G401.6 (cell line): ENCODE results near the gene MAP2K4.

Source experiments
- FAIRE-seq: peaks from 2 replicates; lab custom pipeline; 2012; peaks lifted over from hg19 to GRCh38; lab: Jason Lieb, UNC

Gene MAP2K4

DNA sequence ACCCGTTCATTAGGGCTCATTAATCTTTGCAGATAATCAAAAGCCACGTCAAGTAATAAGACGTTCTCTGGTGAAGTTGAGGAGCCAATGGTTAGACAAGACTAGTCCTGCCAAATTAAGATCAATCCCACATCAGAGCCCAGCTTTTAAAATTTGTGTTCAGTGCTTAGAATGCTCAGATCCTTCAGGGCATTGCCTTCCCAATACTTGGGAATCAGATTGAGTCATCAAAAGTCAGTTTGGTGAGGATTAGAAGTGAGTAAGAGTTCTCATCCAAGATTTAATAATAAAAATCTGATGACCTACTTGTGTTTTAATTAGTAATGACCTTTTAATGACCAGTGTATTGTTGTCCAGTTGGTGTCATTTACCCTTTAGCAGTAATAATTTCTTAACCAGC lies 19.8 kb downstream of the MAP2K4 start:
- no peak for FAIRE-seq

DNA sequence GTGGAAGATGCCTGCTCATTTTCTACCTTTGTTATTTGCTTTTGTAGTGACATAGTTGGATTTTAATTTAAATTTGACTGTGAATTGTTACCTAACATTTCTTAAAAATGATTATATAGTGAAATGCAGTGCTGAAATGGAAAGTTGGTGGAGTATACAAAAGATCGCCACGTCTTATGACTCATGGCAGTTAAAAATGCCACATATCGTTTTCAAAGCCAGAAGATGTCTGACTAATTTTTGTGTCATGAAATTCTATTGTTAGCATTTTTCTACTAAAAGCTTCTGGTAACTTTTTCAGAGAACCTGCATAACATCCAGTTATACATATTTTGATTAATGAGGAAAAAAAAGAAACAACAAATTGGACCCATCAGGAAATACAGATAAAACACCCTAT lies 20.6 kb downstream of the MAP2K4 start:
- no peak for FAIRE-seq

DNA sequence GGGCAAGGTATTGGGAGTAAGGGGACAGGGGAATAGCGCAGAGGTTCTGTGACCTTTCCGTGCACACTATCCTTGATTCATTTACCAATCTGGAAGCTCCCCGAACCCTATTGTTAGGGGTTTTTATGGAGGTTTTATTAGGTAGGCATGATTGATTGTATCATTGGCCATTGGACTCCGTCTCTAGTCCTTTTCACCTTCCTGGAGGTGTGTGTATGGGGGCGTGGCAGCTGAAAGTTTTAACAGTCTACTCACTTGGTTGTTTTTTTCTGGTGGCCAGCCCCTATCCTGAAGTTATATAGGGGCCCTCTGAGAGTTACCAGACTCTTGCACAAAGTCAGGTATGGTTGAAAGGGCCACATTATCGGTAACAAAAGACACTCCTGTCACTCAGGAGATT lies 23.0 kb downstream of the MAP2K4 start:
- FAIRE-seq = no peak

DNA sequence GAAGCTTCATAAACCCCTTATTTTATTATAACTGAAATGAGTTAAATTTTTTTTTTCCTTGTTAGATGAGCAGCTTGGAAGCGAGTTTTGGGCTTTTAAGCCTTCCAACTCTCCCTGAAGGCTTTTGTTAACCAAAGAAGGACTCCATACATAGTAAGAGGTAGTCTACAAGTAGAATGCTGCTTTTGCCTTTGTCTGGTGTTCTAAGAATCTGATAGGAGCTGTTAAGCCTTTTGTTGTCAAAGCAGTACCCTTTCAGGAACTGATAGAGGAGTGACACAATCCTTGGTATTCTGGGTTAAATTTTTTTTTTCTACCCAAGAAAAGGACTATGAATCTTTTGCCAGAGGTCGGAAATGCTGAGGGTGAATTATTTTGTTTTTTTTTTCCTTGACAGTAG lies 26.1 kb downstream of the MAP2K4 start:
- FAIRE-seq = no peak

DNA sequence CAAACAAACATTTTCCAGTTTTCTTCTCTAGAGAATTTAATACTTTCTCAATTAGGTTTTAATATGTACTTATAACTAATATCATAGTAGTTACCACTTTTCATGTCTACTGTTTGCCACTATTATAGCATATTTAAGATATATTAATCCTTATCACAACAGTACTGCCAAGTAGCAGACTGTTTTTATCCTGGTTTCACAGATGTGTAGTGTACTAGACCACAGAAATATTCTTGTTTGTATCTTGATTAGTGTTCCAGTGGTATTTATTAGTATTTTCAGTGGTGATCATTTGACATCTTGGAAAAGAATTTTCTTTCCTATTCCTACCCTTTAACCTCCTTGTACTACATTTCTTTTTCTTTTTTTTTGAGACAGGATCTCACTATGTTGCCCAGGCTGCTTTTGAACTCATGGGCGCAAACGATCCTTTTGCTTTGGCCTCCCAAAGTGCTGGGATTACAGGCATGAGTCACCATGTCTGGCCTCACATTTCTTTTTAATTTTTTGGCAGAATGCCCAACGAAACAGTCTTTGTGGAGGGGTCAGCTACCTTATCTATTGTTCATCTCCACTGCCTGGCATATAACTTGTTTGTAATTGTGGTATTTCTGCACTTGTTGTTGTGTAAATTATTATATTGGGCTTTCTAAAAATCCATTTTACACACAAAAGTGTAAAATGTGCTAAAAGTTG lies 27.2 kb downstream of the MAP2K4 start:
- FAIRE-seq = no peak

DNA sequence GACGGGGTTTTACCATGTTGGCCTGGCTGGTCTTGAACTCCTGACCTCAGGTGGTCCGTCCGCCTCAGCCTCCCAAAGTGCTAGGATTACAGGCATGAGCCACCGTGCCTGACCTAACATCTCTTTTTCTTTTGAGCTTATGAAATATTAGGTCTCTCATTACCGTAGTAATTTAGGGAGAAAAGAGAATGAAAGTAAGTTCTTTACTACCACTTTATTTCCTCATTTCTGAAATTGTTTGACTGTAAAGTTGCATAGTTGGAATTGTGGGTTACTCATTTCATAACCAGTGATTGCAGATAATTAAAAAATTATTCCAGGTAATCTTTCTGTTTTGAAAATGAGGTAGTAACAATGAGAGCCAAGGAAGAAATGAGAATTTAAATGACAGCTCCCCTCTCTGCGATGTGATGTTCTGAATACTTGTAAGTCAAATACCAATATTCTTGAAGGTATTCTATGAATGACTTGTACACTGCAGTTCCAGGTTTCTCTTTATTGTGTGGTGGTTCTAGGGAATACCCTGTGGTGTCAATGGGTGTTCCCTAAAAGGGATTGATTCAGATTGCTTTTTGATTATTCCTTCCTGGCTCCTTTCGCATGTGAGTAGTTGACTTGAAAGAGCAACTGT lies 28.3 kb downstream of the MAP2K4 start:
- FAIRE-seq = no peak

DNA sequence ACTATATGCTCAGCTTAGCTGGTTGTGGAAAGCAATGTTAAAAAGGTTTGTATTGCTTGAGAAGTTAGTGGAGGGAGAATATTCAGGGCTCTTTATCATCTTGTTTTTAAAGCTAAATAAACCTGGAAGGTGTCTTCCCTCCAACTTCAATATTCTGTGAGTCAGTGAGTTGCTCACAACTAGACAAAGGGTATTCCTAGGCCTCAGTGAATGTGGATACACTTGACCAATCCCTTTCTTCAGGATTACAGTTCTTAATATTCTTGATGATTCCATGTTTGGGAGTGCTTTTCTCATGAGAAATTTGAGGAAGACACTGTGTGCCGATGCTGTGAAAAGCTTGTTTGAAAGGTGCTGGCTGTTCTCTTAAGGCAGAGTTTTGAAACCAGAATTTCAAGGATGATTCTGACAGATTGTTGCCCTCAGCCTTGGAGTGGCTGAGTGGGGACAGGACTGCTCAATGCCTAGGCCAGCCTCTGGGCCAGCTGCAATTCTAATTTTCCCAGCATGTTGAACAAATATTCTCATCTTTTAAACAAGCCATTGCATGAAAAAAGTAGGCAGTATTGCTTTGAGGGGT lies 30.1 kb downstream of the MAP2K4 start:
- no peak for FAIRE-seq

DNA sequence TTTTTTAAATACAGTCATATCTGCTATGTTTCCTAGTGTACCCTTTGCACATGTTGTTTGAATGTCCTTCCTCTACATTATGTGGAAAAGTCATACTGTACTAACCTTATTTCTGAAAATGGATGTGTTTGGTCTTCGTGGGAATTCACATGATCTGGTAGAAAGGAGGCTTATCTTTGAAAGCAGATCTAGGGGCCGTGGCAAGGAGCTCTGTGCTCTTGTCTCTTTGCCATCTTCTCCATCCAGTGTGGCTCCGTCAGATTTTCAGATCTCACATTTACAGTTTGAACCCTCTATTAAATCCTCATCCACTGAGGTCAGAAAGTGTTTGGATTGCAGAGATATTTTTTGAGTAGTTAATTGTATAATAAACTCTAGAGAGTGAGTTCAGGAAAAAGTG lies 32.9 kb downstream of the MAP2K4 start:
- no peak for FAIRE-seq

DNA sequence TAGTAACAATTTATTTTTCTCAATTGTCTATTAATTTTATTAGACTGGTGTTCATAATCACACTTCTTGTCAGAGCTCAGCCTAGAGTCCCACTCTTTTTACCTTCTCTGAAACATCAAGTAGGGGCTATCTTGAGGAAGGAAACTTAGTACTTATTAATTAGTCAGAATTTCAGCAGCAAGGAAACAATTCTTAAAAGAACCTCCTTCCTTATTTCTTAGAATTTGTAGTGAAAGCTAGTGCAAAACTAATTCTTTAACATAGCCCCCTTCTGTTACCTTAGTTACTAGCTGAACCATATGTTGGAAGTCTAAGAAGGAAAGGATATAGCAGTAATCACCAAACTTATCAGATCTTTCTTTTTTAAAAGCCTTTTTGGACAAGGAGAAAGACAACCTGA lies 35.2 kb downstream of the MAP2K4 start:
- no peak for FAIRE-seq

DNA sequence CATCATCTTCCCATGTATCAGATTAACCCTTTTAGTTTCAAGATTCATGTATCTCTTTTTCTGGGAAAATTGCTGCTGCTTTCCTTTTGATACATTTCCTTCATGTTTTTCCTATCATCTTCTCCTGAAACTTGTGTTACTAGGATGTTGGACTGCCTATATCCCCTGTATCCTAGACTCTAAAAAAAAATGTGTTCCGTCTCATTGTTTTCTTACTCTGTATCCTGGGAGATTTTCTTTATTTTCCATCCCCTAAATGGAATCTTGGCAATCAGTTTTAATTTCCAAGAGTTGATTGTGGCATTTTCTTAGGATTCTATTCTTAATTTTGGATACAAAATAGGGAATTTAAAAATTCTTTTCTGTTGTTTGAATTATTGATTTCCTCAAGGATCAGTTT lies 36.8 kb downstream of the MAP2K4 start:
- no peak for FAIRE-seq

DNA sequence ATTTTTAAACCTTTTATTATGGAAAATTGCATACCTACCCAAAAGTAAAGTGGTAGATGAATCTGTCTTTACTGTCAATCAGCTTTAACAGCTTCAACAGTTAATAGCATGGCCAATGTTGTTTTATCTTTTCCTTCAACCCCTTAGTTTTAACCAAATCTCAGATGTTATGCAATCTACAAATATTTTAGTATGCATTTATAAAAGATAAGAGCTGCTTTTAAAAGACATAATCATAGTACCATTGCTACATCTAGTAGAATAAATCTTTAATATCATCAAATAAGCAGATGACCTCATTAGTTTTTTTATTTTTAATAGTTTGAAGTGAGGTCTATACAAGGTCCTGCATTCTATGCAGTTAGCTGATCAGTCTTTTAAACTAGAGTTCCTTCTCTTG lies 37.9 kb downstream of the MAP2K4 start:
- no peak for FAIRE-seq

DNA sequence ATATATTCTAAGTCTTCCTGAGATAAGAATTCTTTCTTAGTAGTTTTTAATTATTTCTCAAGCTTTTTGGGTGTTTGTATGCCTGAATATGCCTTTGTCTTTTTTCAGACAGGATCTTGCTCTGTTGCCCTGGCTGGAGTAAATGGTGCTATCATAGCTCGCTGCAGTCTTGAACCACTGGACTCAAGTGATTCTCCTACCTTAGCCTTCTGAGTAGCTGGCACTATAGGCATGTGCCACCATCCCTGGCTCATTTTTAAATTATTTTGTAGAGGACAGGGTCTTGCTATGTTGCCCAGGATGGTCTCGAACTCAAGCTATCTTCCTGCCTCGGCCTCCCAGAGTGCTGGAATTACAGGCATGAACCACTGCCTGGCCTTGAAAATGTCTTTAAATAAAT lies 41.6 kb downstream of the MAP2K4 start:
- FAIRE-seq = no peak

DNA sequence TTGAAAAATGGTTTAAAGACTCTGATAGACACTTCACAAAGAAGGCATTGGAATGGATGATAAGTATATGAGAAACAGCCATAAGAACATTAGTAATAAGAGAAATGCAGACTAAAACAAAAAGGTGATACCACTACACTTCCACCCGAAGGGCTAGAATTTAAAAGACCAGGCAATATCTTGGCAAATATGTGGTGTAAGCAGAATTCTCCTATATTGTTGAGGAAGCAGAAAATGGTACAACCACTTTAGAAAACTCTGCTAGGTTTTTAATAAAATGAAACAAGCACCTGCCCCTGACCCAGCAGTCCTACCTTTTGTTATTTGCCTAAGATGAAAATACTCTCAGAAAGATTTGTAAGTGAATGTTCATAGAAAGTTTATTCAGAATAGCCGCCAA lies 43.7 kb downstream of the MAP2K4 start:
- FAIRE-seq = no peak

DNA sequence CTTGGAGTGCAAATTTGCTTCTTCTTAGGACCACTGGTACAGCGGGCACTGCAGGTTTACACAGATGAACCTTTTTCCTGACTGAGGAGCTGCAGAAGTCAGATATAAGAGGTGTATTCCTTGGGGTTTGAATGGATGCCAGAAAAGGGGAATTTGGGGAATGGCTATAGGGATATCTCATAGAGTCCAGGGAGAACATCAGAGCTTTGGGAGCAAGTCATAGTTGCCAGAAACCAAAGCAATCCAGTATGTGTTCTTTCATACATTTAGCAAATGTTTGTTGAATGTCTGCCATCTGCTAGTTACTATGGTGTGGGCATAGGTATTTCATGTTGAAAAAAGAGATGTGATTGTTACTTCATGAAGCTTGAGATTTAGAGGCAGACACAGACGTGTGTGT lies 46.8 kb downstream of the MAP2K4 start:
- no peak for FAIRE-seq

DNA sequence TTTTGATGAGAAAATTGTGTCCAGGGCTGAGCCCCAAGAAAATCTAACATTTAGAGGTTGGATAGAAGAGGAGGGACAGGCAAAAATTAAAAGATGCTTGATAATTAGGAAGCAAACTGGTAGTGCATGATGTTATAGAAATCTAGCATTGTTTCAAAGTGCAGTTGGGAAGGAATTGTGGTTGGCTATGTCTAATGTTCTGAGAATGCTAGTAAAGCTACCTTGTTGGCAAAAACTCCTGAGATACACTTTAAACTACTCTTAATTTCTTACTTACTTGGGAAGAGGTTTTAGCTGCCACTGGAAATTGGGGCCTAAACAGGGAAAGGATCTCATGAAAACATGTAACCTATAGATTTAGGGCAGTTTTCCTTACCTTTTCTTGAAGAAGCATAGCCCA lies 48.3 kb downstream of the MAP2K4 start:
- FAIRE-seq = no peak

DNA sequence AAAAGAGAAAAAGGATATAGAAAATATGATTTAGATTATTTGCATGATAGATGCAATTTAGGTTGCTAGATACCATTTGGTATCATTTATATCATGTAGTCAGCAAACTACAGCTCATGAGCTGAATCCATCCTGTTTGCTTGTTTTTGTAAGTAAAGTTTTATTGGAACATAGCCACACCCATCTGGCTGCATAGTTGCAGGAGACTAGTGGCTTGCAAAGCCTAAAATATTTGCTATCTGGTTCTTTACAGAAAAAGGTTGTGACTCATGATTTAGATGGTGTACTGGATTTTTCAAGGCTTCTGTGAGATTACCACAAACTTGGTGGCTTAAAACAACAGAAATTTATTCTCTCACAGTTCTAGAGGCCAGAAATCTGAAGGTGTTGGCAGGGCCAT lies 49.9 kb downstream of the MAP2K4 start:
- FAIRE-seq = no peak

DNA sequence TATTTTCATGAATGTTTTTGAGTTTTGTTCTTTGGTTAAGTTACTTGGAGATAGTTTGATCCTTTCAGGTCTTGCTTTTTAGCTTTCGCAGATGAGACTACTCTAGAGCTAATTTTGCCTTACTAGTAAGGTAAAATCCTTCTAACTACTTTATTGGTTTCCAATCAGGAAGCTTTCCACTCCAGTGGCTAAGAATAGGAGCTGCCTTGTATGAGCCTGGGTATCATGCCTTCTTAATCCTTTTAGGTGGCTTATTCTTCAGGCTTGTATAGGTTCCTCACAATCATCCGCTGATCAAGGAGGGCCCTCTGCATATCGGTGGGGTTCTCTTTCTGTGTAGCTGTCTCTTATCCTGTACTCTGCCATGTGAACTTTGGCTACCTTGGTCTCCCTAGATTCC lies 53.7 kb downstream of the MAP2K4 start:
- no peak for FAIRE-seq

DNA sequence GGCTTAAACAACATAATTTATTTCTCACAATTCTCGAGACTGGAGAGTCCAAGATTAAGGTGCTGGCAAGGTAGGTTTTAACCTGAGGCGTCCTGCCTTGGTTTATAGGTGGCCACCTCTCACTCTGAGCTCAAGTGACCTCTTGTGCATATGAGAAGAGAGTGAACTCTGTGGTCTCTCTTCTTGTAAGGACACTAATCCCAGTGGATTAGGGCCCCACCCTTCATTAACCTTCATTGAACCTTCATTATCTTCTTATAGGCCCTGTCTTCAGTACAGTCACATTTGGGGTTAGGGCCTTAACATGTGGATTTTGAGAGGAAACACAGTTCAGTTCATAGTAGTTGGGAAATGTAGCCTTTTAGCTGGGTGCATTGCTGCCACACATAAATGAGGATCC lies 57.1 kb downstream of the MAP2K4 start:
- FAIRE-seq = no peak

DNA sequence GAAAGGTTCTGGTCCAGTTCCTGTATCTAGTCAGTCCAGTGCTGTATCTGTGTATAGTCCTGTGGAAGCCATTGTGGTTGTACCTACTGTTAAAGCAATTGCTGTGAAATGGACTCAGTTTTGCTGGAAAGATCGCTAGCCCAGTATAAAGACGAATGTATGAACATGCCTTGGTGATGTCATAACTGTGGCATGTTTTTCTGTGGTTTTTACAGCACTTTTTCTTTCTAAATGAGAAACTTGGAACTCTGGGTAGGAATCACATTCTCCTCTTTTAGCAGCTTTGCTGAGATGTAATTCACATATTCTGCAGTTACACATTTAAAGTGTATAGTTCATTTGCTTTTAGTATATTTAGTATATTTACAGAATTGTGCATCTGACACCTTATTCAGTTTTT lies 58.1 kb downstream of the MAP2K4 start:
- no peak for FAIRE-seq

DNA sequence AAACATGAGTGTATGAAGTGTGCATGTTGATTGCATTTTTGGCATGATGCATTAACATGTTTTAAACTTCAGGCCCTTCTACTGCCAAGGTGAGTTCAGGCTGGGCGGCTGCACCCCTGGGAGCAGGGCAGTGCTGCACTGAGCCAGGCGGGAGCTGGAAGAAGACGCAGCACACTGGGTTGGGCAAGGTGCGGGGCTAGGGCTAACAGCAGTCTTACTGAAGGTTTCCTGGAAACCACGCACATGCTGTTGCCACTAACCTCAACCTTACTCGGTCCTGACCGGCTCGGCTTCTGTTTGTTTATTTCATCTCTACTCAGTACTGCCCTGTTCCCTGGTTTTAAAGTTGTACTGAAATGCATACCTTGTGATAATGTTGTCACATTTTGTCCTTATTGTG lies 61.0 kb downstream of the MAP2K4 start:
- no peak for FAIRE-seq

DNA sequence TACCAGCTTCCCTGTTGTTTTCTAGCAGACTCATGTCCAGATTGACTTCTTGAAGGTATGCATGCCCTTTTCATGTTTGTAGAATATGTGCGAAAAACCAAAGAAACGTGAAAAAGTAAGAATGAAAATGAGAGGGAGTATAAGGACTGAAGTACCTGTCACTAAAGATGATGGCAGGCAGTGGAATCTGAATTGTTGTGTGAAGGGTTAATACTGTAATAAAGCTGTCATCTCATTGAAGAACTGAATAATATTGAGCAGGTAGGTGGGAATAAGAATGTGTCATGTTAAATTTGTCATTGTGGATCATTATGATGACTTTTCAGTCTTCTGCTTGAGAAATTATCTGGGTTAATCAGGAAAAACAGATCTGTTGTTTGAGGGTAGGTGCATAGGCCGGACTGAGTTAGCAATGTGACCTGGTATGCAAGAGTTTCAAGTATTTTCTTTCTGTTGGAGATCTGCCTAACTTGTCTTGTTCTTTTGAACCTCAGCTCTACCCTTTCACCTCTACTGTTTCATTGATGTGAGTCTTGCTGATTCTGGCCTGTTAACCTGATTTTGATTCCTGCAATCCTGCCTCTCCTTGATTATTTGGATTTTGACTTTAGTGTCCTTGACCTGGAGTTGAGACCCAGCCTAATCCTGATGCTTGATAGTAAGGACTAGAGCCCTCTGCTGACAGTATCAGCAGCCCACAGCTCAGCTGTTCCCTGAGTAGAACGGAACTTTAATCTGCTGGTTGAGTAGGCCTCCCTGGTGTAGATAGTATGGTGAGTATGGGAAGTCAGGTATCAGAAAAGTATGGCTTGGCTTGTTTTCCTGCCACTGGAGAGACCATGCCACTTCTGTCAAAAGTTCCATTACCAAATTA lies 64.6 kb downstream of the MAP2K4 start:
- no peak for FAIRE-seq

DNA sequence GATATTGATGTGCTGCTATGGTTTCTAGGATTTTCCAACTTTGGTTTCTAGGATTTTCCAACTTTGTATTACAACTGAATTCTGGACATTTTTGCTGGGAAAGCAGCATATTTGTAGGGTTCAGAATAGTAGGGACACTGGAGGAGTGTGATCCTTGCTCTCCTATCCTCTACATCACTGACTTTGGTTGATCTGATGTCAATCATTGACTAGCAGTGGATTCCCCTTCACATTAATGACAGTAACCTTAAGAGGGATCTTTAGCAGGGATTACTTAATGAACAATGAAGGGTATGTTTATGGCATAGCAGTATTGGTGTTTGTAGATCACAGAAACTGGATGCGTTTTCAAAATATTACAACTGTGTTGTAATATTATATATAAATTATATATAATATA lies 67.4 kb downstream of the MAP2K4 start:
- no peak for FAIRE-seq

DNA sequence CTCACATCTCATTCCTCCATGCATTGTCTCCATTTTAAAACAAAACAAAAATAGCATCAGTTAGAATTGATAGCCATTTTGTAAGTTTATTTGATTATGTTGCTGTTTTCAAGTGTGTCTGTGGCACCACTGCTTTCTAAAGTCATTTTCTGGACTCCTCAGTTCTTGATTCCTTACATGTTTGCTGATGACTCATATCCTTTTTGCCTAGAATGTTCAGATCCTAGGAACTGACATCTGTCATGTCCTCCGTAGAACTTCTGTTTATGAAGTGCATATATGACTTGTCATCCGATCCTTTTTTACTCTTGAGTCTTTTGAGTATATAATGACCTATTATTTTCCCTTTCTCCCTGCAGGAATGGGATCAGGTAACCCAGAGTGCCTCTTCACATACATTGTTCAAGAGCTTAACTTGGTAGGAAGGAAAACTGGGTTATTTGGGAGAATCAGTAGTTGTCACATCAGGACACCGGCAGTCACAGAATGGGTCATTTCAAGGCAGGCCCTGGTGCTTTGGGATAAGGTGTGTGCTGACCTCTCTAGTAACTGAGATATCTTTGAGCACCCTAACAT lies 69.2 kb downstream of the MAP2K4 start:
- FAIRE-seq = no peak
